ENCODE measurements around the gene PIN1. TPM values are rescaled to one million over a fixed set of nuclear protein-coding genes. Genes with fewer than 3 reads are reported as not detected.

PIN1 gene
- total and polyA plus RNA-seq, 2 of the 13 experiments (the other 11 are each of a cell fraction or from before 2014, with no cell fraction given): 31.9 to 72.0 TPM

- TF ChIP-seq RERE (CRISPR knock-in tag; IDR thresholded peaks at IDR 0.05; ENCODE audit: low read depth): 0 out of 2 replicates have a peak, but pooled peaks have one; percentile 8
- peak; percentile 91; the same call in 1 of the 2 replicates for TF ChIP-seq ZNF839 (CRISPR knock-in tag; IDR thresholded peaks at IDR 0.05; ENCODE audit: borderline replicate concordance)
- TF ChIP-seq BCL3 (CRISPR knock-in tag; IDR thresholded peaks at IDR 0.05): peak; percentile 84; the same call in 1 of the 2 replicates
- no peak for TF ChIP-seq ZNF644 (CRISPR knock-in tag; IDR thresholded peaks at IDR 0.05; ENCODE audit: low read depth)
- TF ChIP-seq TEAD3 (CRISPR knock-in tag; optimal IDR thresholded peaks at IDR 0.05; ENCODE audit: borderline replicate concordance): peak; percentile 5
- TF ChIP-seq KDM3A (CRISPR knock-in tag; IDR thresholded peaks at IDR 0.05; ENCODE audit: low read depth): peak; percentile 57; the same call in 1 of the 2 replicates
- TF ChIP-seq SOX13 (IDR thresholded peaks at IDR 0.05): no peak
- peak in 1 of 2 experiments; percentile 14; a peak in 1 of 4 replicates for TF ChIP-seq SOX13 (CRISPR knock-in tag; conservative IDR thresholded peaks at IDR 0.05 in 1 of 2, IDR thresholded peaks at IDR 0.05 in 1 of 2)
- no peak for TF ChIP-seq MBD4 (IDR thresholded peaks at IDR 0.05; ENCODE audit: borderline replicate concordance, low read length)
- peak; percentile 78 for TF ChIP-seq ERF (CRISPR knock-in tag; IDR thresholded peaks at IDR 0.05)
- TF ChIP-seq DNMT1 (CRISPR knock-in tag; IDR thresholded peaks at IDR 0.05): no peak; the same call in 1 of the 2 replicates
- no peak for TF ChIP-seq NFAT5 (CRISPR knock-in tag; IDR thresholded peaks at IDR 0.05)
- no peak for TF ChIP-seq MTF2 (CRISPR knock-in tag; IDR thresholded peaks at IDR 0.05; ENCODE audit: borderline replicate concordance)
- TF ChIP-seq NCOA5 (CRISPR knock-in tag; IDR thresholded peaks at IDR 0.05): no peak
- peak; percentile 92 for TF ChIP-seq DRAP1 (CRISPR knock-in tag; IDR thresholded peaks at IDR 0.05)
- TF ChIP-seq ZNF557 (CRISPR knock-in tag; IDR thresholded peaks at IDR 0.05): no peak
- no peak for TF ChIP-seq JUN (CRISPR knock-in tag; IDR thresholded peaks at IDR 0.05)
Measured at GRCh38 chr19:9818734-9819595, 16.2 kb upstream of the PIN1 start, which contains the start of gene FBXL12 (continued).
